ENCODE data around the gene TRAPPC12.
"Not testable (repeated sequence)": the region's sequence is repeated elsewhere in the genome, so short reads cannot be mapped to it uniquely, and the experiment has no call there.

Gene TRAPPC12

DNA sequence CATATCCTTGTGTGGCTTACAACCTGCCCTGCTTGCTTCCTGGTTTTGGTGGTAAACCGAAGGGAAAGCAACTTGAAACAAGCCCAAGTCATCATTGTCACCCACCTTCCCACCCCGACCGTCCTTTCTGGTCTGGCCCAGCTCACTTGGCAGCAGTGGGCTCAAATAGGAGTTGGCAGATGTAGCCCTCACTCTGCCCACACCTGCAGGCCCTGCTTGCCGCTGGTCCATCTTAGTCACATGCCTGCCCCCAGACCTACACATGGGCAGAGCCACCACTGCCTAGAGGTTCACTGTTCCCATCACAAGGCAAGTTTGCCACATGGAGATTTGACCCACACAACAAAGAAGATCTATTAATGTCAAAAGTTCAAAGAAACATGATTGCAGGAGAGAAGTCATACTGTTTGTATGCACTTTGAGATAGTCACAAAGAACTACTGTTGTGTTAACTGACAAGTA, 11.2 kb upstream of the TRAPPC12 start:
- TF ChIP-seq, protein P1, sequence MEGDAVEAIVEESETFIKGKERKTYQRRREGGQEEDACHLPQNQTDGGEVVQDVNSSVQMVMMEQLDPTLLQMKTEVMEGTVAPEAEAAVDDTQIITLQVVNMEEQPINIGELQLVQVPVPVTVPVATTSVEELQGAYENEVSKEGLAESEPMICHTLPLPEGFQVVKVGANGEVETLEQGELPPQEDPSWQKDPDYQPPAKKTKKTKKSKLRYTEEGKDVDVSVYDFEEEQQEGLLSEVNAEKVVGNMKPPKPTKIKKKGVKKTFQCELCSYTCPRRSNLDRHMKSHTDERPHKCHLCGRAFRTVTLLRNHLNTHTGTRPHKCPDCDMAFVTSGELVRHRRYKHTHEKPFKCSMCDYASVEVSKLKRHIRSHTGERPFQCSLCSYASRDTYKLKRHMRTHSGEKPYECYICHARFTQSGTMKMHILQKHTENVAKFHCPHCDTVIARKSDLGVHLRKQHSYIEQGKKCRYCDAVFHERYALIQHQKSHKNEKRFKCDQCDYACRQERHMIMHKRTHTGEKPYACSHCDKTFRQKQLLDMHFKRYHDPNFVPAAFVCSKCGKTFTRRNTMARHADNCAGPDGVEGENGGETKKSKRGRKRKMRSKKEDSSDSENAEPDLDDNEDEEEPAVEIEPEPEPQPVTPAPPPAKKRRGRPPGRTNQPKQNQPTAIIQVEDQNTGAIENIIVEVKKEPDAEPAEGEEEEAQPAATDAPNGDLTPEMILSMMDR (IDR thresholded peaks at IDR 0.05; ENCODE audit: low read depth, low read length), result no peak
- no peak overlapping the region for H3K4me3 ChIP-seq (ENCODE audit: low read depth, low read length)

DNA sequence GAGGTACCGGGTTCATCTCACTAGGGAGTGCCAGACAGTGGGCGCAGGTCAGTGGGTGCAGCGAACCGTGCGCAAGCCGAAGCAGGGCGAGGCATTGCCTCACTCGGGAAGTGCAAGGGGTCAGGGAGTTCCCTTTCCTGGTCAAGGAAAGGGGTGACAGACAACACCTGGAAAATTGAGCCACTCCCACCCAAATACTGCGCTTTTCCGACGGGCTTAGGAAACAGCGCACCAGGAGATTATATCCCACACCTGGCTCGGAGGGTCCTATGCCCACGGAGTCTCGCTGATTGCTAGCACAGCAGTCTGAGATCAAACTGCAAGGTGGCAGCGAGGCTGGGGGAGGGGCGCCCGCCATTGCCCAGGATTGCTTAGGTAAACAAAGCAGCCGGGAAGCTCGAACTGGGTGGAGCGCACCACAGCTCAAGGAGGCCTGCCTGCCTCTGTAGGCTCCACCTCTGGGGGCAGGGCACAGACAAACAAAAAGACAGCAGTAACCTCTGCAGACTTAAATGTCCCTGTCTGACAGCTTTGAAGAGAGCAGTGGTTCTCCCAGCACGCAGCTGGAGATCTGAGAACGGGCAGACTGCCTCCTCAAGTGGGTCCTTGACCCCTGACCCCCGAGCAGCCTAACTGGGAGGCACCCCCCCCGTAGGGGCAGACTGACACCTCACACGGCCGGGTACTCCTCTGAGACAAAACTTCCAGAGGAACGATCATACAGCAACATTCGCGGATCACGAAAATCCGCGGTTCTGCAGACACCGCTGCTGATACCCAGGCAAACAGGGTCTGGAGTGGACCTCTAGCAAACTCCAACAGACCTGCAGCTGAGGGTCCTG, 9.9 kb upstream of the TRAPPC12 start:
- not testable (repeated sequence) for H3K4me3 ChIP-seq (ENCODE audit: low read depth, low read length)

DNA sequence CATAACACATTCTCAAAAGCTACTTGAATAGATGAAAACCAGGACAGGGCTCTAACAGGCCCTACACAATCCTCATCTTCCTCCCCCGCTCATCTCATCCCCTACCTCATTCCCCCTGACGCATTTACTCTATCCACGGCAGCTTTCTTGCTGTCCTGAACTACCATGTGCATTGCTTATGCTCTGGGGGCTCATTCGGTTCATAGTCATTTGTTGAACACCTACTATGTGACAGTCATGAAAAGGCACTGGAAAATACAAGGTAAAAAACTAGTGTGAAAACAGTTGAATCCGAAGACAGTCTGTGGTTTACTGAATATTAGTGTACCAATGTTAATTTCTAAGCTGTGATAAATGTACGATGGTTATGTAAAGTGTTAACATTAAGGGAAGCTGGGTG, 2.7 kb upstream of the TRAPPC12 start:
- H3K4me3 ChIP-seq (ENCODE audit: low read depth, low read length), result peak overlapping the region; percentile 79
- TF ChIP-seq, protein P1 (IDR thresholded peaks at IDR 0.05; ENCODE audit: low read depth, low read length), result no peak

DNA sequence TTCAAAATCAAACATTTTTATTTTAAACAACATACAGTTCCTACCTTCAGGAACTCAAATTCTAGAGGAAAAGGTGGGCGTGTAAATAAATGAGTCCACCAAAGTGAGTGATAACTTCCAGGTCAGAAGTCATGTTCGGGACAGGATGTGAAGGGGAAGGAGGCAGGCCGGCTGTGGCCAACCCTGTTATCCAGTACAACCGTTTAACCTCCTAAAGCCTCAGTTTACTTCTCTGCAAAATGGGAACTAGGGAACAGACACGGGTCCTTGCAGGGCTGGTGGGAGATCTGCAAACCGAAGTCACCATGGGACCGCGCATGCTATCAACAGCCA, 2.2 kb upstream of the TRAPPC12 start:
- H3K4me3 ChIP-seq (ENCODE audit: low read depth, low read length), result peak overlapping the region; percentile 79
- TF ChIP-seq, protein P1 (IDR thresholded peaks at IDR 0.05; ENCODE audit: low read depth, low read length), result no peak

DNA sequence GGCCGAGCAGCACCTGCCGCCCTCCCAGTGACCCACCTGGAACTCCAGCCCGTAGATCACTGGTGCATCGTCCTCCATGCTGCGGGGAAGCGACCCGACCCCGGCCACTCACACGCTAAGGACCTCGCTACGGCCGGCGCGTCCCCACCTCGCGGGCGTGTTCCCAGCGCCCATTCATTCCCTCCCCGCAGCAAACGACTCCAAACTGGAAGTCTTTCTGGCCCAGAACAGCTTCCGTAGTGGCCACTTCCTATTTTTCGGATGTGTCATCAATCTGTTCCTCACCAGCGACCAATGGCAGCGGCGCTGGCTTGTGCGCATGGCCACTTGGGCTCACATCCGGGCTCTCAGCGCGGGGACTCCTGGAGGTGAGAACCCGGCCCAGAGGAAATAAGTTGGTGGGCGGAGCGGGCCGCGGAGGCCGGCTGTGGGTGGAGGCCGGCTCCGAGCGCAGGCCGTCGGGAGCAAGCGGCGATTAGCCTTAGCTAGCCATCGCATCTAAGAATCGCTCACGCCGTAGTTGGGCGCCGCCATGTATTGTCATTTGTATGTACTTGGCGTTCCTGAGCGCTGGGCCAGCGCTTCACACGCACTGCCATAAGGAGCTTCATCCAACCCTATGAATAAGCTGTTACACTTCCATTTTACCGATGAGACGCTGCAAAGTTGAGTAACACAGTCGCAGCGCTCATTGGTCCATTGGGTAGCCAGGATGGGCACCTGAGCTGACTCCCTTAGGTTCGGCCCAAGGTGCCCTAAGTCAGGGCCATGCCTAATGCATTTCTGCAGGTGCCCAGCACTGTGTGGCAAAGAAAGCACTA, 1.7 kb upstream of the TRAPPC12 start, which contains the start of gene EIPR1:
Gene EIPR1 (minus strand): TSS at position 207 of the 821 bp plus-strand sequence. CDS start 129 bp downstream, at position 78.
- H3K4me3 ChIP-seq (ENCODE audit: low read depth, low read length), result peak within 1 kb of the TSS; percentile 79
- TF ChIP-seq, protein P1 (IDR thresholded peaks at IDR 0.05; ENCODE audit: low read depth, low read length), result no peak

DNA sequence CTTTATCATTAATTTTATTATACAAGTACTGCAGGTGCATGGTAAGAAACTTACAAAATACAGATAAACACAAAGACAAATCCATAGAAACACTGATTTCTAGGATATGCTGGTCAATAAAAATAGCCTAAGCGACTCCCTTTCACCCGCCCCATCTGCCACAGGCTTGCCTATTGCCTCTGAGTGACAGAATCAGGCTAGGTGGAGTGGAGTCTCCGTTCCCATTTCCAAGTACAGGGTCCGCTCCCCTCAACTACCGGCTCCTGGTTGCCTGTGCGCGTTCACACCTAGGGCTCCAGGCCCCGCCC, 201 bp upstream of the TRAPPC12 start:
- peak overlapping the region; percentile 69 for H3K4me3 ChIP-seq (ENCODE audit: low read depth, low read length)
- TF ChIP-seq, protein P1 (IDR thresholded peaks at IDR 0.05; ENCODE audit: low read depth, low read length), result no peak

DNA sequence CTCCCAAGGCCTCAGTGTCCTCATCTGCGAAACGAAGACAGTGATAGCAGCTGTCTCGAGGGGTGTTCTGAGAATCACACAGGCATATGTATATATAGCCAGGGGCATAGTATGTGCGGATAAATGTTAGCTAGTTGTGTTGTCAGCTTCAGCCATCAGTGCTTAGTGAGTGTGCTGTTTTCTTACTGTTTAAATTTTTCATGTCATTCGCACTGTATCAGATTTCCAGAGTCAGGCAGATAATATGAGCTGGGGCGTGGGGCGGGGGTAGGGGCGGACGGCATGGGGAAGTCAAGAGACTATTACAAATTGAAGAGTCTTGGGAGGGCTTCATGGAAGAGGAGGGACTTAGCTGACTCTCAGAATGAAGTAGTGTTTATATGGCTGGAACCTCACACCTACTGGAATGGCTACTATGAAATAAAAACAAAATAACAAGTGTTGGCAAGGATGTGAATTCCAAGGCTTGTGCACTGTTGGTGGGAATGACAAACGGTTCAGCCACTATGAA, 7.0 kb downstream of the TRAPPC12 start:
- TF ChIP-seq, protein P1 (IDR thresholded peaks at IDR 0.05; ENCODE audit: low read depth, low read length), result no peak
- 0 out of 2 replicates have a peak overlapping the region, but pooled peaks have one; percentile 21 for H3K4me3 ChIP-seq (ENCODE audit: low read depth, low read length)
